ENCODE measurements around the gene THAP12. TPM values are rescaled to one million over a fixed set of nuclear protein-coding genes. Genes with fewer than 3 reads are reported as not detected.
A peak's percentile ranks its signal among the peaks of the same experiment; 100 is the strongest.

Gene THAP12
- total RNA-seq, 1 donor from 2014 or later, result 52.8 TPM

- H3K4me1 Mint-ChIP-seq (ENCODE audit: unreplicated experiment), result peaks cover 19% of the 10 kb centered on the region
- no peak for TF ChIP-seq CTCF (conservative IDR thresholded peaks at IDR 0.05)
- peaks cover 38% of the 10 kb centered on the region for H3K27me3 Mint-ChIP-seq
- no peak overlapping the region for H3K27ac Mint-ChIP-seq
- no peak overlapping the region for H3K4me3 Mint-ChIP-seq
- DNase-seq (ENCODE audit: extremely low spot score, unreplicated experiment), result no peak
- H3K36me3 Mint-ChIP-seq, result no peaks in the 10 kb centered on the region
- H3K9me3 Mint-ChIP-seq, result no peaks in the 10 kb centered on the region
Observed at GRCh38 chr11:76317296-76317695, 63.6 kb downstream of the THAP12 start.

GRCh38 chr11:76316726-76317125 lies 64.2 kb downstream of the THAP12 start:
- no peak for DNase-seq (ENCODE audit: extremely low spot score, unreplicated experiment)
- H3K4me3 Mint-ChIP-seq, result no peak overlapping the region
- no peaks in the 10 kb centered on the region for H3K9me3 Mint-ChIP-seq
- TF ChIP-seq CTCF (conservative IDR thresholded peaks at IDR 0.05), result no peak
- H3K4me1 Mint-ChIP-seq (ENCODE audit: unreplicated experiment), result peaks cover 19% of the 10 kb centered on the region
- H3K36me3 Mint-ChIP-seq, result no peaks in the 10 kb centered on the region
- H3K27ac Mint-ChIP-seq, result no peak overlapping the region
- peaks cover 36% of the 10 kb centered on the region for H3K27me3 Mint-ChIP-seq

- no peak for DNase-seq (ENCODE audit: extremely low spot score, unreplicated experiment)
- H3K4me1 Mint-ChIP-seq (ENCODE audit: unreplicated experiment), result peaks cover 19% of the 10 kb centered on the region
- H3K27ac Mint-ChIP-seq, result peak overlapping the region; percentile 33
- H3K36me3 Mint-ChIP-seq, result no peaks in the 10 kb centered on the region
- peaks cover 22% of the 10 kb centered on the region for H3K27me3 Mint-ChIP-seq
- H3K9me3 Mint-ChIP-seq, result no peaks in the 10 kb centered on the region
- no peak overlapping the region for H3K4me3 Mint-ChIP-seq
- no peak for TF ChIP-seq CTCF (conservative IDR thresholded peaks at IDR 0.05)
Observed at GRCh38 chr11:76315182-76315853, 65.6 kb downstream of the THAP12 start.

- Mint-ChIP-seq H3K36me3 (no peaks in the 10 kb centered on the region), H3K27ac (peak overlapping the region; percentile 33), H3K4me3 (no peak overlapping the region), H3K27me3 (peaks cover 16% of the 10 kb centered on the region), H3K4me1 (ENCODE audit: unreplicated experiment) (peaks cover 22% of the 10 kb centered on the region), H3K9me3 (no peaks in the 10 kb centered on the region)
- TF ChIP-seq CTCF (conservative IDR thresholded peaks at IDR 0.05), result no peak
- no peak for DNase-seq (ENCODE audit: extremely low spot score, unreplicated experiment)
Observed at GRCh38 chr11:76314741-76315090, 66.2 kb downstream of the THAP12 start.

- no peak overlapping the region for H3K4me3 Mint-ChIP-seq
- no peaks in the 10 kb centered on the region for H3K9me3 Mint-ChIP-seq
- peaks cover 26% of the 10 kb centered on the region for H3K4me1 Mint-ChIP-seq (ENCODE audit: unreplicated experiment)
- H3K36me3 Mint-ChIP-seq, result no peaks in the 10 kb centered on the region
- H3K27ac Mint-ChIP-seq, result peak overlapping the region; percentile 47
- no peak for DNase-seq (ENCODE audit: extremely low spot score, unreplicated experiment)
- H3K27me3 Mint-ChIP-seq, result peaks cover 16% of the 10 kb centered on the region
- no peak for TF ChIP-seq CTCF (conservative IDR thresholded peaks at IDR 0.05)
Observed at GRCh38 chr11:76313913-76314740, 66.8 kb downstream of the THAP12 start.

All from type B pancreatic cell (in vitro differentiated cells).